OCI-LY3 (cell line): Measurements from ENCODE around the gene RNASEH1.

Source experiments
- EZH2phosphoT487 ChIP-seq: fragments of 200-600 bp; shearing (Covaris generic); IDR thresholded peaks from 2 replicates; pipeline ENCODE4 v1.6.1; 2018; ENCODE audit warnings: antibody characterized with exemption, mixed run types, low read depth
- TF ChIP-seq, protein P1 (sequence below): fragments of 200-600, 300-600 bp; sonication (generic); IDR thresholded peaks from 2 replicates; pipeline ENCODE4 v1.5.1; 2014; ENCODE audit warnings: antibody characterized with exemption, low read length, low read depth

DNA sequence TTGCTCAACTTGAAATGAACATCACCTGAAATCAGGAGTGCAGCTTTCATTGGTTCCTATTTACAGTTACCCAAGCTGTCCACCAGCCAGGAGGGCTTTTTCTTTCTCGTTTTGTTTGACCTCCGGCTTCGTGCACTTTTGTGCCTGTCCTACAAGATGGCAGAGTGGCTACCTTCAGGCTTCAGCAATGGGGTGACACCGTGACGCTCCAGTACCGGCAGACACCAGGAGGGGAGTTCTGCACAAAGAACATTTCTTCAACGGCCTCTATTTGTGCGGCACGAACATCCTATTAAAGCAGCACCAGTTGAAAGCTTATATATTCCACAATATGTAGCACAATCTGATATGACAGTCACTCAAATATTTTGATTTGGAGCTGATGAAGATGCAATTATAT, 18.3 kb downstream of the RNASEH1 start:
- TF ChIP-seq, protein P1, sequence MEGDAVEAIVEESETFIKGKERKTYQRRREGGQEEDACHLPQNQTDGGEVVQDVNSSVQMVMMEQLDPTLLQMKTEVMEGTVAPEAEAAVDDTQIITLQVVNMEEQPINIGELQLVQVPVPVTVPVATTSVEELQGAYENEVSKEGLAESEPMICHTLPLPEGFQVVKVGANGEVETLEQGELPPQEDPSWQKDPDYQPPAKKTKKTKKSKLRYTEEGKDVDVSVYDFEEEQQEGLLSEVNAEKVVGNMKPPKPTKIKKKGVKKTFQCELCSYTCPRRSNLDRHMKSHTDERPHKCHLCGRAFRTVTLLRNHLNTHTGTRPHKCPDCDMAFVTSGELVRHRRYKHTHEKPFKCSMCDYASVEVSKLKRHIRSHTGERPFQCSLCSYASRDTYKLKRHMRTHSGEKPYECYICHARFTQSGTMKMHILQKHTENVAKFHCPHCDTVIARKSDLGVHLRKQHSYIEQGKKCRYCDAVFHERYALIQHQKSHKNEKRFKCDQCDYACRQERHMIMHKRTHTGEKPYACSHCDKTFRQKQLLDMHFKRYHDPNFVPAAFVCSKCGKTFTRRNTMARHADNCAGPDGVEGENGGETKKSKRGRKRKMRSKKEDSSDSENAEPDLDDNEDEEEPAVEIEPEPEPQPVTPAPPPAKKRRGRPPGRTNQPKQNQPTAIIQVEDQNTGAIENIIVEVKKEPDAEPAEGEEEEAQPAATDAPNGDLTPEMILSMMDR, result no peak
- TF ChIP-seq EZH2phosphoT487, result no peak
